Thoracic aorta (tissue), 2 donors: Measurements from ENCODE around the gene METTL15. TPM values are rescaled to one million over a fixed set of nuclear protein-coding genes. Genes with fewer than 3 reads are reported as not detected.
"Not testable (repeated sequence)": the region's sequence is repeated elsewhere in the genome, so short reads cannot be mapped to it uniquely, and the experiment has no call there.

Experiments
- ATAC-seq: fragments of 150-250 bp; one replicate; pipeline ENCODE4 v1.8.0; 2017; ENCODE audit warnings: low read depth; ENCODE audit not compliant: insufficient number of reproducible peaks, low FRiP score
- DNase-seq: peaks from one replicate; pipeline ENCODE4 v3.0.0-alpha.2; 2020; ENCODE audit warnings: low spot score
- H3K27ac ChIP-seq, 2 donors: fragments of 200-600 bp; sonication (generic); 1 replicate in 1 of 2; 2 replicates in 1 of 2; pipeline ENCODE4 v1.5.1; 2016; ENCODE audit warnings: mild to moderate bottlenecking in 2 of 2, moderate library complexity in 2 of 2
- H3K27me3 ChIP-seq: fragments of 200-600 bp; sonication (generic); replicated peaks from 2 replicates; pipeline ENCODE4 v1.6.0; 2016; ENCODE audit warnings: mild to moderate bottlenecking; ENCODE audit not compliant: insufficient read depth
- H3K36me3 ChIP-seq: fragments of 200-600 bp; sonication (generic); one replicate; pipeline ENCODE4 v1.5.1; 2016
- H3K4me1 ChIP-seq, 2 donors: fragments of 200-600 bp; sonication (generic); 1 replicate in 1 of 2; 2 replicates in 1 of 2; pipeline versions ENCODE4 v1.5.1 to v1.6.0; 2016; ENCODE audit warnings: low read depth in 2 of 2, mild to moderate bottlenecking in 1 of 2; ENCODE audit not compliant: control insufficient read depth in 1 of 2
- H3K4me3 ChIP-seq: fragments of 200-600 bp; sonication (generic); 2 replicates; pipeline ENCODE4 v1.5.1; 2016; ENCODE audit warnings: mild to moderate bottlenecking
- H3K9me3 ChIP-seq: fragments of 200-600 bp; sonication (generic); 2 replicates; pipeline ENCODE4 v1.5.1; 2016
- CTCF ChIP-seq: fragments of 200-600 bp; sonication (generic); IDR thresholded peaks from one replicate; pipeline ENCODE4 v1.5.1; 2019; ENCODE audit warnings: antibody characterized with exemption
- total RNA-seq, 2 donors: library from RNA; depleted of rRNA; stranded (reverse); fragments of >200 nt; gene quantifications; one replicate each; pipeline versions ENCODE4 v1.1.0 to v1.2.3, GENCODE V29; 2016

The METTL15 gene
- total RNA-seq, 2 donors from 2014 or later, result 7.6 to 12.1 TPM

DNA sequence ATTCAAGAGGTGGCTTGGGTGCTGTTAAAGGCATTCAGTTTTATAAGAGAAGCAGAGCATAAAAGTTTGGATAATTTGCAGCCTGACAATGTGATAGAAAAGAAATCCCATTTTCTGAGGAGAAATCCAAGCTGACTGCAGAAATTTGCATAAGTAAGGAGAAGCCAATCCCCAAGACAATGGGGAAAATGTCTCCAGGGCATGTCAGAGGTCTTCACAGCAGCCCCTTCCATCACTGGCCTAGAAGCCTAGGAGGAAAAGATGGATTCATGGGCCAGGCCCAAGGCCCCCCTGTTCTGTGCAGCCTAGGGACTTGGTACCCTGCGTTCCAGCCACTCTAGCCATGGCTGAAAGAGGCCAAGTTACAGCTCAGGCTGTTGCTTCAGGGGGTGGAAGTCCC lies 207.3 kb downstream of the METTL15 start:
- H3K9me3 ChIP-seq, result no peaks in the 10 kb centered on the region
- ATAC-seq, result no peak
- H3K4me3 ChIP-seq, result no peak overlapping the region
- H3K36me3 ChIP-seq, result peaks cover 5% of the 10 kb centered on the region
- no peak overlapping the region for H3K27ac ChIP-seq
- H3K27me3 ChIP-seq, result no peaks in the 10 kb centered on the region
- no peak for DNase-seq
- H3K4me1 ChIP-seq, result no peaks in the 10 kb centered on the region
- TF ChIP-seq CTCF, result no peak

DNA sequence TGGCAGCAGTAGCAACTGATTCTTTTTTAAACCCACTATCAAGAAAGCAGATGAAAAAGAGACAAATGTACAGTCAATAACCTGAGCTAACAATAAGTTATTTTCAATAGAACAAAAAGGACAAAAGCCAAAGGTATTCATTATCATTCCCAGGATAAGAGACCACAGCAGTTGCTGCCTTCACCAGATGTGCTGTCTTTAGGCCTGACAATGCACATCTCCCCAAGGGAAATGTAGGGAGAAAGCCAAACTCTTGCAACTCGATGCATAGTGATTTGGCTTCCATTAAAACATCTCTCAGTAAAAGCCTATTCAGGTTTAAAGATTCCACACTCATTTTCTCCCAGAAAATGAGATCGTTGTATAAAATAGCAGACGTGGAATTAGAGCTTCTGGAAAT lies 210.7 kb downstream of the METTL15 start:
- Histone ChIP-seq H3K27me3 (no peaks in the 10 kb centered on the region), H3K4me1 (no peaks in the 10 kb centered on the region), H3K4me3 (no peak overlapping the region), H3K36me3 (peaks cover 5% of the 10 kb centered on the region), H3K27ac (no peak overlapping the region), H3K9me3 (no peaks in the 10 kb centered on the region)
- DNase-seq, result no peak
- ATAC-seq, result no peak
- TF ChIP-seq CTCF, result no peak

- Histone ChIP-seq H3K4me1 (no peaks in the 10 kb centered on the region), H3K27me3 (no peaks in the 10 kb centered on the region), H3K27ac (no peak overlapping the region), H3K4me3 (no peak overlapping the region), H3K36me3 (no peaks in the 10 kb centered on the region), H3K9me3 (no peaks in the 10 kb centered on the region)
- TF ChIP-seq CTCF, result no peak
- no peak for ATAC-seq
- no peak for DNase-seq
These were observed 215.4 kb downstream of the METTL15 start for GRCh38 chr11:28323621-28324020.

DNA sequence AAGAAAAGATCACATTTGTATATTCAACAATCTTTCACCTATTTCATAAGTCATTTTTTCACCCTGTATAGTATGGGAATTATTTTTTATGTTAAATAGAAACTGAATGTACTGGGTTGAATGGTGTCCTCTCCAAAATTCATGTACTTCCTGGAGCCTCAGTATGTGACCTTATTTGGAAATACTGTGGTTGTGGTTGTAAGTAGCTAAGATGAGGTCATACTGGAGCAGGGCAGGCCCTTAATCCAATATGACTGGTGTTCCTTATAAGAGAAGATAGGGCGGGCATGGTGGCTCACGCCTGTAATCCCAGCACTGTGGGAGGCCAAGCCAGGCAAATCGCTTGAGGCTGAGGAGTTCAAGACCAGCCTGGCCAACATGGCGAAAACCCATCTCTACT lies 224.2 kb downstream of the METTL15 start:
- not testable (repeated sequence) for H3K4me3 ChIP-seq, H3K9me3 ChIP-seq, ATAC-seq, DNase-seq, H3K4me1 ChIP-seq, H3K27me3 ChIP-seq, H3K27ac ChIP-seq, H3K36me3 ChIP-seq

GRCh38 chr11:28337701-28338100 lies 229.5 kb downstream of the METTL15 start:
- Histone ChIP-seq H3K36me3 (no peaks in the 10 kb centered on the region), H3K4me1 (no peaks in the 10 kb centered on the region), H3K9me3 (peaks cover 20% of the 10 kb centered on the region), H3K4me3 (no peak overlapping the region), H3K27me3 (no peaks in the 10 kb centered on the region), H3K27ac (no peak overlapping the region)
- DNase-seq (no peak), ATAC-seq (no peak)
- no peak for TF ChIP-seq CTCF

DNA sequence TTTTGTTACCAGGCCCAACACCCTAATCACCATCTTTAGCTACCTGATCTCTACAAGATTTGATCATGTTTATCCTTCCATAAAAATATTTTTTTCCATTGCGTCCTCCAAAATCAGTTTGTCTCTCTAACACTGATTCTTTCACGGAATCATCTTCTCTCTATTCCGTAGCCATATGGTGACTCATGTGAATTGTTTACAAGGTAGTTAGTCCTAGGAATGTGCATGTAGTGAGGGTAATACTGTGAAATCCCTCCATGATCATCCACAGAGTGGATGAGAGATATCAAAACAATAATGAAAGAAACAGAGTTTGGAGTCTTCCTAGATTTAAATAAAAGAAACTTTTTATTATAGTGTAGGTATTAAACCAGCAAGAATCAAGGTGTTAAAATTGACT lies 230.2 kb downstream of the METTL15 start:
- H3K4me1 ChIP-seq, result no peaks in the 10 kb centered on the region
- no peak overlapping the region for H3K4me3 ChIP-seq
- TF ChIP-seq CTCF, result no peak
- DNase-seq, result no peak
- no peak overlapping the region for H3K27ac ChIP-seq
- no peak for ATAC-seq
- no peaks in the 10 kb centered on the region for H3K36me3 ChIP-seq
- H3K9me3 ChIP-seq, result peaks cover 20% of the 10 kb centered on the region
- no peaks in the 10 kb centered on the region for H3K27me3 ChIP-seq
